A549 (cell line): ENCODE measurements around the gene ICOS.

Source experiments
- CEBPB ChIP-seq, 2 experiments: fragments of >200 bp in 1 of 2; sonication (Bioruptor Twin) in 1 of 2; formaldehyde crosslinking in 1 of 2; IDR thresholded peaks; 2 replicates each; pipeline ENCODE4 v1.6.1; 2012 to 2016
- EHF ChIP-seq: fragments of 250-450 bp; sonication (Bioruptor Pico); IDR thresholded peaks from 2 replicates; pipeline ENCODE4 v1.5.0; 2020; ENCODE audit warnings: mild to moderate bottlenecking
- EP300 ChIP-seq, 2 experiments: fragments of >200 bp; sonication (Bioruptor Twin); formaldehyde crosslinking; IDR thresholded peaks; 2 replicates in 1 of 2; 3 replicates in 1 of 2; pipeline ENCODE4 v1.6.1; 2016 to 2017
- HDAC2 ChIP-seq: fragments of 200-600 bp; sonication (generic); IDR thresholded peaks from 2 replicates; pipeline ENCODE4 v1.6.1; 2016
- POLR2A ChIP-seq: IDR thresholded peaks from 2 replicates; pipeline ENCODE4 v1.6.1; 2012; ENCODE audit warnings: mild to moderate bottlenecking, low read length
- POLR2AphosphoS2 ChIP-seq: conservative IDR thresholded peaks from 2 replicates; pipeline ENCODE4 v1.6.1; 2012; ENCODE audit warnings: low read length, improper control_type of control experiment, inconsistent platforms
- RARB ChIP-seq: fragments of 250-450 bp; sonication (Bioruptor Pico); IDR thresholded peaks from 2 replicates; pipeline ENCODE4 v1.8.0; 2021; ENCODE audit warnings: mild to moderate bottlenecking, moderate library complexity
- RCOR1 ChIP-seq: fragments of 150-350 bp; IDR thresholded peaks from 2 replicates; pipeline ENCODE4 v1.6.1; 2014; ENCODE audit warnings: antibody characterized with exemption, low read length, low read depth
- REST ChIP-seq: fragments of 200-600 bp; sonication (generic); IDR thresholded peaks from 2 replicates; pipeline ENCODE4 v1.6.1; 2016; ENCODE audit warnings: antibody characterized with exemption, mild to moderate bottlenecking, moderate library complexity
- RFX5 ChIP-seq: fragments of 450-650 bp; IDR thresholded peaks from 2 replicates; pipeline ENCODE4 v1.7.1; 2014; ENCODE audit warnings: antibody characterized with exemption, mild to moderate bottlenecking, moderate library complexity
- USF2 ChIP-seq: fragments of 450-650 bp; IDR thresholded peaks from 2 replicates; pipeline ENCODE4 v1.6.1; 2014; ENCODE audit warnings: antibody characterized with exemption
- TF ChIP-seq, protein P1 (sequence below): IDR thresholded peaks from 2 replicates; pipeline ENCODE4 v1.6.1; 2012
- TF ChIP-seq, protein P2 (sequence below): fragments of >200 bp; sonication (Bioruptor Twin); formaldehyde crosslinking; IDR thresholded peaks from 3 replicates; pipeline ENCODE4 v1.5.1; 2016

GRCh38 chr2:203918264-203918663, 18.3 kb upstream of the ICOS start:
- TF ChIP-seq, protein P1, sequence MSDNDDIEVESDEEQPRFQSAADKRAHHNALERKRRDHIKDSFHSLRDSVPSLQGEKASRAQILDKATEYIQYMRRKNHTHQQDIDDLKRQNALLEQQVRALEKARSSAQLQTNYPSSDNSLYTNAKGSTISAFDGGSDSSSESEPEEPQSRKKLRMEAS = no peak
- TF ChIP-seq HDAC2 (no peak), RFX5 (no peak), POLR2A (no peak), POLR2AphosphoS2 (no peak), EHF (no peak), RARB (CRISPR knock-in tag) (no peak), REST (no peak), USF2 (no peak), CEBPB (IDR thresholded peaks at IDR 0.05) (no peak), EP300 (IDR thresholded peaks at IDR 0.05) (no peak), RCOR1 (no peak)
- TF ChIP-seq, protein P2, sequence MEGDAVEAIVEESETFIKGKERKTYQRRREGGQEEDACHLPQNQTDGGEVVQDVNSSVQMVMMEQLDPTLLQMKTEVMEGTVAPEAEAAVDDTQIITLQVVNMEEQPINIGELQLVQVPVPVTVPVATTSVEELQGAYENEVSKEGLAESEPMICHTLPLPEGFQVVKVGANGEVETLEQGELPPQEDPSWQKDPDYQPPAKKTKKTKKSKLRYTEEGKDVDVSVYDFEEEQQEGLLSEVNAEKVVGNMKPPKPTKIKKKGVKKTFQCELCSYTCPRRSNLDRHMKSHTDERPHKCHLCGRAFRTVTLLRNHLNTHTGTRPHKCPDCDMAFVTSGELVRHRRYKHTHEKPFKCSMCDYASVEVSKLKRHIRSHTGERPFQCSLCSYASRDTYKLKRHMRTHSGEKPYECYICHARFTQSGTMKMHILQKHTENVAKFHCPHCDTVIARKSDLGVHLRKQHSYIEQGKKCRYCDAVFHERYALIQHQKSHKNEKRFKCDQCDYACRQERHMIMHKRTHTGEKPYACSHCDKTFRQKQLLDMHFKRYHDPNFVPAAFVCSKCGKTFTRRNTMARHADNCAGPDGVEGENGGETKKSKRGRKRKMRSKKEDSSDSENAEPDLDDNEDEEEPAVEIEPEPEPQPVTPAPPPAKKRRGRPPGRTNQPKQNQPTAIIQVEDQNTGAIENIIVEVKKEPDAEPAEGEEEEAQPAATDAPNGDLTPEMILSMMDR = no peak
